HepG2 (cell line): Measurements from ENCODE around the gene FKBP1A. TPM values are rescaled to one million over a fixed set of nuclear protein-coding genes. Genes with fewer than 3 reads are reported as not detected.
A peak's percentile ranks its signal among the peaks of the same experiment; 100 is the strongest.

Experiments used
- CEBPB ChIP-seq: IDR thresholded peaks from 2 replicates; pipeline ENCODE4 v1.6.1; 2011; ENCODE audit warnings: low read depth, low read length, improper control_type of control experiment, borderline replicate concordance
- ISX ChIP-seq: sonication (generic); formaldehyde crosslinking; conservative IDR thresholded peaks from 2 replicates; pipeline ENCODE4 v1.5.0; 2020; ENCODE audit warnings: missing genetic modification reagents
- KMT2B ChIP-seq: IDR thresholded peaks from 2 replicates; pipeline ENCODE4 v1.6.1; 2016; ENCODE audit warnings: missing genetic modification reagents, missing compliant biosample characterization
- MIER2 ChIP-seq: IDR thresholded peaks from 2 replicates; pipeline ENCODE4 v1.6.1; 2016; ENCODE audit warnings: missing biosample characterization, missing genetic modification reagents
- NR1H2 ChIP-seq: sonication (generic); formaldehyde crosslinking; IDR thresholded peaks from 2 replicates; pipeline ENCODE4 v1.8.1; 2022; ENCODE audit warnings: low read depth, missing genetic modification reagents, borderline replicate concordance
- PCBP2 ChIP-seq: fragments of 200-400 bp; formaldehyde crosslinking; optimal IDR thresholded peaks from 2 replicates; pipeline ENCODE3; 2018; ENCODE audit warnings: low read length, low read depth; ENCODE audit not compliant: poor library complexity, severe bottlenecking
- REL ChIP-seq: sonication (generic); formaldehyde crosslinking; conservative IDR thresholded peaks from 2 replicates; pipeline ENCODE4 v1.8.0; 2022; ENCODE audit warnings: mild to moderate bottlenecking, missing genetic modification reagents, moderate library complexity
- THRA ChIP-seq: sonication (generic); formaldehyde crosslinking; IDR thresholded peaks from 2 replicates; pipeline ENCODE4 v1.4.0; 2020; ENCODE audit warnings: missing genetic modification reagents, borderline replicate concordance
- ZFP36L1 ChIP-seq: sonication (generic); formaldehyde crosslinking; IDR thresholded peaks from 2 replicates; pipeline ENCODE4 v1.8.0; 2022; ENCODE audit warnings: mild to moderate bottlenecking, missing genetic modification reagents, moderate library complexity
- ZFY ChIP-seq: sonication (generic); formaldehyde crosslinking; IDR thresholded peaks from 2 replicates; pipeline ENCODE4 v1.4.0; 2020; ENCODE audit warnings: missing genetic modification reagents
- ZMYM4 ChIP-seq: sonication (generic); formaldehyde crosslinking; IDR thresholded peaks from 2 replicates; pipeline ENCODE4 v1.8.1; 2023; ENCODE audit warnings: mild to moderate bottlenecking, missing genetic modification reagents
- ZNF124 ChIP-seq: sonication (generic); formaldehyde crosslinking; IDR thresholded peaks from 2 replicates; pipeline ENCODE4 v1.4.0; 2020; ENCODE audit warnings: missing genetic modification reagents
- ZNF180 ChIP-seq: sonication (generic); formaldehyde crosslinking; IDR thresholded peaks from 2 replicates; pipeline ENCODE4 v1.4.0; 2020; ENCODE audit warnings: low read depth, missing genetic modification reagents, borderline replicate concordance
- ZNF205 ChIP-seq: IDR thresholded peaks from 2 replicates; pipeline ENCODE4 v1.6.1; 2018; ENCODE audit warnings: missing biosample characterization, missing genetic modification reagents
- ZNF260 ChIP-seq: sonication (generic); formaldehyde crosslinking; IDR thresholded peaks from 2 replicates; pipeline ENCODE4 v1.4.0; 2020; ENCODE audit warnings: missing genetic modification reagents, low read depth, mild to moderate bottlenecking, borderline replicate concordance
- ZNF572 ChIP-seq: sonication (generic); formaldehyde crosslinking; IDR thresholded peaks from 2 replicates; pipeline ENCODE4 v1.5.1; 2020; ENCODE audit warnings: mild to moderate bottlenecking, missing genetic modification reagents
- ZNF605 ChIP-seq: sonication (generic); formaldehyde crosslinking; IDR thresholded peaks from 2 replicates; pipeline ENCODE4 v1.8.0; 2022; ENCODE audit warnings: mild to moderate bottlenecking, missing genetic modification reagents
- polyA plus RNA-seq, 8 experiments: library from polyadenylated mRNA; depleted of rRNA in 3 of 8; stranded (reverse) in 7 of 8; unstranded in 1 of 8; fragments of >200 nt; fragmentation: Illumina TruSeq in 4 of 8; extraction: Trizol in 4 of 8; gene quantifications; 2 replicates each; pipeline versions ENCODE4 v1.2.1 to v1.2.3, GENCODE V29; 2011 to 2016; ENCODE audit warnings: low read depth in 4 of 8, missing spikeins in 1 of 8, mixed read lengths in 1 of 8; ENCODE audit not compliant: insufficient read depth in 1 of 8
- total RNA-seq, 5 experiments: library from RNA; depleted of rRNA; stranded (reverse); fragments of >200 nt; fragmentation: Illumina TruSeq; extraction: Trizol; gene quantifications; 2 replicates each; pipeline ENCODE4 v1.2.3, GENCODE V29; 2016; ENCODE audit warnings: low read depth in 1 of 5
- TF ChIP-seq, protein P1 (sequence below): sonication (generic); formaldehyde crosslinking; IDR thresholded peaks from 2 replicates; pipeline ENCODE4 v1.5.0; 2020; ENCODE audit warnings: mild to moderate bottlenecking, missing genetic modification reagents
- TF ChIP-seq, protein P2 (sequence below): sonication (generic); formaldehyde crosslinking; IDR thresholded peaks from 2 replicates; pipeline ENCODE4 v1.5.0; 2020; ENCODE audit warnings: missing genetic modification reagents, mild to moderate bottlenecking, borderline replicate concordance
- TF ChIP-seq, protein P3 (sequence below): IDR thresholded peaks from 2 replicates; pipeline ENCODE4 v1.6.1; 2012; ENCODE audit warnings: low read depth, low read length, improper control_type of control experiment
- TF ChIP-seq, protein P4 (sequence below): sonication (generic); formaldehyde crosslinking; conservative IDR thresholded peaks from 2 replicates; pipeline ENCODE4 v1.4.0; 2020; ENCODE audit warnings: missing genetic modification reagents
- TF ChIP-seq, protein P5 (sequence below), 2 experiments: fragments of 450-650 bp in 1 of 2; sonication (generic) in 1 of 2; formaldehyde crosslinking; IDR thresholded peaks; 2 replicates each; pipeline versions ENCODE4 v1.5.0 to v1.8.0; 2020 to 2022; ENCODE audit warnings: mild to moderate bottlenecking in 1 of 2, missing genetic modification reagents in 1 of 2

The FKBP1A gene
- total and polyA plus RNA-seq, 2 of the 13 experiments (the other 11 are each of a cell fraction or from before 2014, with no cell fraction given): 119 to 468 TPM

GRCh38 chr20:1377984-1378734 is 14.7 kb downstream of the FKBP1A start (continued):
- TF ChIP-seq, protein P1, sequence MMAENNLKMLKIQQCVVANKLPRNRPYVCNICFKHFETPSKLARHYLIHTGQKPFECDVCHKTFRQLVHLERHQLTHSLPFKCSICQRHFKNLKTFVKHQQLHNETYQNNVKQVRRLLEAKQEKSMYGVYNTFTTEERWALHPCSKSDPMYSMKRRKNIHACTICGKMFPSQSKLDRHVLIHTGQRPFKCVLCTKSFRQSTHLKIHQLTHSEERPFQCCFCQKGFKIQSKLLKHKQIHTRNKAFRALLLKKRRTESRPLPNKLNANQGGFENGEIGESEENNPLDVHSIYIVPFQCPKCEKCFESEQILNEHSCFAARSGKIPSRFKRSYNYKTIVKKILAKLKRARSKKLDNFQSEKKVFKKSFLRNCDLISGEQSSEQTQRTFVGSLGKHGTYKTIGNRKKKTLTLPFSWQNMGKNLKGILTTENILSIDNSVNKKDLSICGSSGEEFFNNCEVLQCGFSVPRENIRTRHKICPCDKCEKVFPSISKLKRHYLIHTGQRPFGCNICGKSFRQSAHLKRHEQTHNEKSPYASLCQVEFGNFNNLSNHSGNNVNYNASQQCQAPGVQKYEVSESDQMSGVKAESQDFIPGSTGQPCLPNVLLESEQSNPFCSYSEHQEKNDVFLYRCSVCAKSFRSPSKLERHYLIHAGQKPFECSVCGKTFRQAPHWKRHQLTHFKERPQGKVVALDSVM (CRISPR knock-in tag): no peak
- TF ChIP-seq, protein P2, sequence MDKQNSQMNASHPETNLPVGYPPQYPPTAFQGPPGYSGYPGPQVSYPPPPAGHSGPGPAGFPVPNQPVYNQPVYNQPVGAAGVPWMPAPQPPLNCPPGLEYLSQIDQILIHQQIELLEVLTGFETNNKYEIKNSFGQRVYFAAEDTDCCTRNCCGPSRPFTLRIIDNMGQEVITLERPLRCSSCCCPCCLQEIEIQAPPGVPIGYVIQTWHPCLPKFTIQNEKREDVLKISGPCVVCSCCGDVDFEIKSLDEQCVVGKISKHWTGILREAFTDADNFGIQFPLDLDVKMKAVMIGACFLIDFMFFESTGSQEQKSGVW (CRISPR knock-in tag): no peak
- no peak for TF ChIP-seq ZNF205 (CRISPR knock-in tag)
- TF ChIP-seq MIER2: no peak
- TF ChIP-seq ZFP36L1 (CRISPR knock-in tag): no peak
- no peak for TF ChIP-seq NR1H2 (CRISPR knock-in tag)
- no peak for TF ChIP-seq ZFY (CRISPR knock-in tag)
- TF ChIP-seq THRA: no peak
- TF ChIP-seq, protein P3, sequence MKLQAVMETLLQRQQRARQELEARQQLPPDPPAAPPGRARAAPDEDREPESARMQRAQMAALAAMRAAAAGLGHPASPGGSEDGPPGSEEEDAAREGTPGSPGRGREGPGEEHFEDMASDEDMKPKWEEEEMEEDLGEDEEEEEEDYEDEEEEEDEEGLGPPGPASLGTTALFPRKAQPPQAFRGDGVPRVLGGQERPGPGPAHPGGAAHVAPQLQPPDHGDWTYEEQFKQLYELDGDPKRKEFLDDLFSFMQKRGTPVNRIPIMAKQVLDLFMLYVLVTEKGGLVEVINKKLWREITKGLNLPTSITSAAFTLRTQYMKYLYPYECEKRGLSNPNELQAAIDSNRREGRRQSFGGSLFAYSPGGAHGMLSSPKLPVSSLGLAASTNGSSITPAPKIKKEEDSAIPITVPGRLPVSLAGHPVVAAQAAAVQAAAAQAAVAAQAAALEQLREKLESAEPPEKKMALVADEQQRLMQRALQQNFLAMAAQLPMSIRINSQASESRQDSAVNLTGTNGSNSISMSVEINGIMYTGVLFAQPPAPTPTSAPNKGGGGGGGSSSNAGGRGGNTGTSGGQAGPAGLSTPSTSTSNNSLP: peak; percentile 46; the same call in 1 of the 2 replicates
- TF ChIP-seq ZNF180 (CRISPR knock-in tag): no peak
- 0 out of 2 replicates have a peak, but pooled peaks have one; percentile 61 for TF ChIP-seq ZNF572 (CRISPR knock-in tag)
- TF ChIP-seq ZNF605 (CRISPR knock-in tag): no peak
- peak; percentile 94 for TF ChIP-seq CEBPB
- no peak for TF ChIP-seq KMT2B (CRISPR knock-in tag)
- TF ChIP-seq, protein P4, sequence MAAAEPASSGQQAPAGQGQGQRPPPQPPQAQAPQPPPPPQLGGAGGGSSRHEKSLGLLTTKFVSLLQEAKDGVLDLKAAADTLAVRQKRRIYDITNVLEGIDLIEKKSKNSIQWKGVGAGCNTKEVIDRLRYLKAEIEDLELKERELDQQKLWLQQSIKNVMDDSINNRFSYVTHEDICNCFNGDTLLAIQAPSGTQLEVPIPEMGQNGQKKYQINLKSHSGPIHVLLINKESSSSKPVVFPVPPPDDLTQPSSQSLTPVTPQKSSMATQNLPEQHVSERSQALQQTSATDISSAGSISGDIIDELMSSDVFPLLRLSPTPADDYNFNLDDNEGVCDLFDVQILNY: no peak
- no peak for TF ChIP-seq ZNF124 (CRISPR knock-in tag)
- TF ChIP-seq, protein P5, sequence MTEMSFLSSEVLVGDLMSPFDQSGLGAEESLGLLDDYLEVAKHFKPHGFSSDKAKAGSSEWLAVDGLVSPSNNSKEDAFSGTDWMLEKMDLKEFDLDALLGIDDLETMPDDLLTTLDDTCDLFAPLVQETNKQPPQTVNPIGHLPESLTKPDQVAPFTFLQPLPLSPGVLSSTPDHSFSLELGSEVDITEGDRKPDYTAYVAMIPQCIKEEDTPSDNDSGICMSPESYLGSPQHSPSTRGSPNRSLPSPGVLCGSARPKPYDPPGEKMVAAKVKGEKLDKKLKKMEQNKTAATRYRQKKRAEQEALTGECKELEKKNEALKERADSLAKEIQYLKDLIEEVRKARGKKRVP (CRISPR knock-in tag; IDR thresholded peaks at IDR 0.05): no peak
- TF ChIP-seq REL (CRISPR knock-in tag): no peak
- 0 out of 2 replicates have a peak, but pooled peaks have one; percentile 30 for TF ChIP-seq ZMYM4 (CRISPR knock-in tag)
- TF ChIP-seq ZNF260: no peak
- no peak for TF ChIP-seq PCBP2
- no peak for TF ChIP-seq ISX (CRISPR knock-in tag)
